Measurements from ENCODE around the gene FAIM2. TPM values are rescaled to one million over a fixed set of nuclear protein-coding genes. Genes with fewer than 3 reads are reported as not detected.

Gene FAIM2
- total RNA-seq, 1 experiment from 2014 or later = not detected

DNA sequence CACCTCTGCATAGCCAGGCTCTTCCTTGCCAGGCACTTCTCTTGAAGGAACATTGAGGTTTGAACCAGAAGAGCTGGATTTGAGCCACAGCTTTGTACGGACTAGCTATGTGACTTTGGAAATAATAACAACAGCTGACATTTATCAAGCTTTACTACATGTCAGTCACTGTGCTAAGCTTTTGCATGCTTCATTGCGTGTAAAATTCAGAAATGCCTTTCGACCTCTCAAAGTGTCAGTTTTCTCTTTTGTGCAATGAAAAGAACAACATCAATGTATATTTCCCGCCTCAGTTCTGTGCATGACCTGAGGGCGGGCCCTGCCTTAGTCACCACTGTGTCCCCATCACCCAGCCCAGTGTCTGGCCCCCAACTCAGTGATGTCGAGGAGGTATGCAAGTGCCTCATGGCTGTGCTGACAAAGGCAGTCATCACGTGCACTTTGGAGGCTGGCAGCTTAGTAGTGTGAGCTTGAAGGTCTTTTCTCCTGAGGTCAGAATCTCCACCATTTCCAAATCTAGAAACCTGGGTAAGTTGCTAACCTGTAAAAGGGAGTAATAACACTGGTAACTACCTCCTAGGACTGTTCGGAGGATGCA is 28.9 kb upstream of the FAIM2 start:
- CTCF ChIA-PET = no interaction called here
- TF ChIP-seq, protein P1, sequence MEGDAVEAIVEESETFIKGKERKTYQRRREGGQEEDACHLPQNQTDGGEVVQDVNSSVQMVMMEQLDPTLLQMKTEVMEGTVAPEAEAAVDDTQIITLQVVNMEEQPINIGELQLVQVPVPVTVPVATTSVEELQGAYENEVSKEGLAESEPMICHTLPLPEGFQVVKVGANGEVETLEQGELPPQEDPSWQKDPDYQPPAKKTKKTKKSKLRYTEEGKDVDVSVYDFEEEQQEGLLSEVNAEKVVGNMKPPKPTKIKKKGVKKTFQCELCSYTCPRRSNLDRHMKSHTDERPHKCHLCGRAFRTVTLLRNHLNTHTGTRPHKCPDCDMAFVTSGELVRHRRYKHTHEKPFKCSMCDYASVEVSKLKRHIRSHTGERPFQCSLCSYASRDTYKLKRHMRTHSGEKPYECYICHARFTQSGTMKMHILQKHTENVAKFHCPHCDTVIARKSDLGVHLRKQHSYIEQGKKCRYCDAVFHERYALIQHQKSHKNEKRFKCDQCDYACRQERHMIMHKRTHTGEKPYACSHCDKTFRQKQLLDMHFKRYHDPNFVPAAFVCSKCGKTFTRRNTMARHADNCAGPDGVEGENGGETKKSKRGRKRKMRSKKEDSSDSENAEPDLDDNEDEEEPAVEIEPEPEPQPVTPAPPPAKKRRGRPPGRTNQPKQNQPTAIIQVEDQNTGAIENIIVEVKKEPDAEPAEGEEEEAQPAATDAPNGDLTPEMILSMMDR (IDR thresholded peaks at IDR 0.05; ENCODE audit: unreplicated experiment) = no peak
- H3K9me3 Mint-ChIP-seq (ENCODE audit: low read depth, unreplicated experiment) = no peaks in the 10 kb centered on the region
- peaks cover 7% of the 10 kb centered on the region for H3K4me1 Mint-ChIP-seq (ENCODE audit: low read depth, unreplicated experiment)
- H3K27ac Mint-ChIP-seq (ENCODE audit: unreplicated experiment) = no peak overlapping the region
- H3K27me3 Mint-ChIP-seq (ENCODE audit: unreplicated experiment) = no peaks in the 10 kb centered on the region
- H3K36me3 Mint-ChIP-seq (ENCODE audit: insufficient read depth, unreplicated experiment) = no peaks in the 10 kb centered on the region
- intact Hi-C loops (cut with micrococcal nuclease; ENCODE audit: unreplicated experiment) = no loop called here
- no TSS peak for BruUV-seq (replicated peaks)
- H3K4me3 Mint-ChIP-seq (ENCODE audit: low read depth, unreplicated experiment) = no peak overlapping the region
- no peak for DNase-seq

DNA sequence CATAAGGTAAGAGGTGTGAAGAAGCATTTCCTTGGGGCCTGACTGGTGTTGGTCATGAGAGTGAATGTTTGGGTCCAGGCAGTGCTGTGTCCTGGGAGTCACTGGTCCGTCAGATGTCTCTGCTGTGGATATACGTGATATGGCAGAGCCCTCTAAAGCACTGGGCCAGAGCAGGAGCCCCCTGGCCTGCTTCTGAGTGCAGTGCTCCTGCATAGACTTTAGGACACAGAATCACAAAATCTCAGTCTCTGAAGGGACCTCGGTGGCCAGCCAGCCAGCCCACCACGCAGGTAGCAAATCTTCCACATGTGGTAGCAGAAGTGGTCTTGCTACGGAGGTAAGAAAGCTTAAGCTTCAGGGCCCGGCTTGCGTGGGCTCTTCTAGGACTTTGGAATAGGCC is 28.3 kb upstream of the FAIM2 start:
- no peaks in the 10 kb centered on the region for H3K9me3 Mint-ChIP-seq (ENCODE audit: low read depth, unreplicated experiment)
- CTCF ChIA-PET = no interaction called here
- H3K4me1 Mint-ChIP-seq (ENCODE audit: low read depth, unreplicated experiment) = peaks cover under 1% of the 10 kb centered on the region
- TF ChIP-seq, protein P1 (IDR thresholded peaks at IDR 0.05; ENCODE audit: unreplicated experiment) = no peak
- no peak overlapping the region for H3K4me3 Mint-ChIP-seq (ENCODE audit: low read depth, unreplicated experiment)
- no TSS peak for BruUV-seq (replicated peaks)
- H3K27ac Mint-ChIP-seq (ENCODE audit: unreplicated experiment) = no peak overlapping the region
- intact Hi-C loops (cut with micrococcal nuclease; ENCODE audit: unreplicated experiment) = no loop called here
- no peak for DNase-seq
- H3K36me3 Mint-ChIP-seq (ENCODE audit: insufficient read depth, unreplicated experiment) = no peaks in the 10 kb centered on the region
- no peaks in the 10 kb centered on the region for H3K27me3 Mint-ChIP-seq (ENCODE audit: unreplicated experiment)

DNA sequence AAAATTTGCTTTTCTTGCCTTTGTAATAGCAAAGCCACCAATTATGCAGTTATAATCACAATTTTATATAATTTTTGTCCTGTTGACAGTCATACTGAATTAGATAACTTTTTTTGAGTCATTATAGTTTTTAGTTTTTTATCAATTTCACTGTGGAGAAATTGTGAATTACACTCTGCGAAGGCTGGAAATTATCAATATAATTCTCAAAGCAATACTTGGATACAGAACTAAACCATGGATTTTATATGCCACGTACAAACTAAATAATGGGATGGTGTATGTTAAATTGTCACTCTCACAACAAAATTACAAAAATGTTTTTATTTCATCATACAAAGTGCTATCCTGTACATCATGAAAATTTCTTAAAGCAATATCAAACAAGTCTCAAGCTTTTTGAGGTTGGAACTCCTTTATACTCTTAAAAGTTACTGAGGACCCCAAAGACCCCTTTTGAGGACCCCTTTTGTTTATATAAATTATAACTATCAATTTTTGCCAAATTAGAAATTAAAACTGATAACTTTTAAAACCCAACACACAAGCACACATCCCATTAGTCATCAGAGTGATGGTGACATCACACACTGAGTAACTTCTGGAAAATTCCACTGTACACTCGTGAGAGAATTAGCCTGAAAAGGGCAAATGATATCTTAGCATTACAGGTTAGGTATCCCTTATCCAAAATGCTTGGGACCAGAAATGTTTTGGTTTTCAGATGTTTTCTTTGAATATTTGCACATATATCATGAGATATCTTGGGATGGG is 27.0 kb upstream of the FAIM2 start:
- H3K4me1 Mint-ChIP-seq (ENCODE audit: low read depth, unreplicated experiment) = no peaks in the 10 kb centered on the region
- no TSS peak for BruUV-seq (replicated peaks)
- TF ChIP-seq, protein P1 (IDR thresholded peaks at IDR 0.05; ENCODE audit: unreplicated experiment) = no peak
- DNase-seq = no peak
- no peaks in the 10 kb centered on the region for H3K36me3 Mint-ChIP-seq (ENCODE audit: insufficient read depth, unreplicated experiment)
- H3K9me3 Mint-ChIP-seq (ENCODE audit: low read depth, unreplicated experiment) = no peaks in the 10 kb centered on the region
- no peak overlapping the region for H3K27ac Mint-ChIP-seq (ENCODE audit: unreplicated experiment)
- CTCF ChIA-PET = no interaction called here
- H3K27me3 Mint-ChIP-seq (ENCODE audit: unreplicated experiment) = no peaks in the 10 kb centered on the region
- no peak overlapping the region for H3K4me3 Mint-ChIP-seq (ENCODE audit: low read depth, unreplicated experiment)
- intact Hi-C loops (cut with micrococcal nuclease; ENCODE audit: unreplicated experiment) = no loop called here

DNA sequence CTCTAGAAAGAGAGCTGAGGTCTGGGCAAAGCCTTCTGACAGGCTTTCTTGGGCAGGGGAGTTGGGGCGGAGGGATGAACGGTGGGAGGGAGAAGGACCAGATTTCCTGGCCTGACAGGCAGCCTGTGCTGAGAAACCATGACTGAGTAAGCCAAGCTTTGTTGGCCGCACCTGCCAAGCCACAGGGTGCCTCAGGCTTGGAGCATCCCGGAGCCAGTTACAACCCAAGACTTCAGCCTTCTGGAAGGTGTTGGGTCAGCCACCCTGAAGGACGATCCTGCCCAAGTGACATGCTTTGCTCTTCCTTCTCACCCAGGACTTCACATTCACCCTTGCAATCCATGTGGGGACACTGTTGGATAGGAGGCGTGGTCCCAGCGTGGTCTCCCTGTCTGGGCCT is 25.9 kb upstream of the FAIM2 start:
- no peaks in the 10 kb centered on the region for H3K9me3 Mint-ChIP-seq (ENCODE audit: low read depth, unreplicated experiment)
- CTCF ChIA-PET = no interaction called here
- intact Hi-C loops (cut with micrococcal nuclease; ENCODE audit: unreplicated experiment) = no loop called here
- no peak for DNase-seq
- H3K27ac Mint-ChIP-seq (ENCODE audit: unreplicated experiment) = no peak overlapping the region
- no peak overlapping the region for H3K4me3 Mint-ChIP-seq (ENCODE audit: low read depth, unreplicated experiment)
- H3K4me1 Mint-ChIP-seq (ENCODE audit: low read depth, unreplicated experiment) = no peaks in the 10 kb centered on the region
- TF ChIP-seq, protein P1 (IDR thresholded peaks at IDR 0.05; ENCODE audit: unreplicated experiment) = no peak
- H3K36me3 Mint-ChIP-seq (ENCODE audit: insufficient read depth, unreplicated experiment) = no peaks in the 10 kb centered on the region
- H3K27me3 Mint-ChIP-seq (ENCODE audit: unreplicated experiment) = no peaks in the 10 kb centered on the region
- BruUV-seq (replicated peaks) = no TSS peak
